Skin of body (tissue), 2 donors: ENCODE results near the gene BAK1. TPM values are rescaled to one million over a fixed set of nuclear protein-coding genes. Genes with fewer than 3 reads are reported as not detected.
A peak's percentile ranks its signal among the peaks of the same experiment; 100 is the strongest.

Experiments used
- DNase-seq: peaks from one replicate; lab custom pipeline; 2025; lab: John Stamatoyannopoulos, UW
- total RNA-seq: library from RNA; depleted of rRNA; stranded (reverse); fragments of >200 nt; gene quantifications from one replicate; pipeline ENCODE4 v1.2.3, GENCODE V29; 2014

Gene BAK1
- total RNA-seq = 7.0 TPM

DNA sequence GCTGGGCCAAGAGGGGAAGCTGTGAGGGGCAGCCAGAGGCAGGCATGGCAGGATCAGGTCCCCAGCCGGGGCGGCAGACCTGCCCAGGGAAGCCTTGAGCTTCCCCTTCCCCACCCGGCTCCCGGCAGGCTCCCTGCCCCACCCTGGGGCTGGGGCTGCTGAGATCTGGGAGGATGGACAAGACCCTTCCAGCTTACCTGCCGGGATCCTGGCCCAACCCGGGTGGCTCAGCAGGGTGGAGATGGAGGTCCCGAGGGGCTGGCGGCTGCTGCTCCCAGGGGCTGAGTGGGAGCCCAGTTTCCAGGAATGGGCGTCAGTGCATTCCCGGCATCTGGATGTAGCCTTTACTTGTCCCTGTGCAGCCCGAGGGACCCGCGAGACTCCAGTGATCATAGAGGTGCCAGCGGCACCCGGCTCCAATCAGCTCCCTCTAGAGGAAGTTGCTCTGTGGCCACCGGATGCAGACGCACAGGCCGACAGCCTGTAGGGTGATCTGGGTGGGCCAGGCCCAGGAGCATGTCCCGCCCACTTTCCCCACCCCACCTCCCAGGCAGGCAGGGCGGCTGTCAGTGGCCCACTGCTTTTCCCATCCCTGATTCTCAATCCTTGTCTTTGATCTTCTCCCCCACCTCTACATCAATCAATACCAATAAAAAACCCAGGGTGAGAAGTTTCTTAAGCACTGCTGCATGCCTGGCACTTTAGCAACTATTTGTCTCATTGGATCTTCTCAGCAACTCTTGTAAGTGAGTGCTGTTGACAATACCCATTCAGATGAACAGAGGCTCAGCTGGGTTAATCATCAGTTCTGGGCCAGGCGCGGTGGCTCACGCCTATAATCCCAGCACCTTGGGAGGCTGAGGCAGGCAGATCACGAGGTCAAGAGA lies at the start of gene BAK1:
Gene BAK1 (minus strand): TSS at position 449 of the 887 bp plus-strand sequence. CDS start 2,672 bp downstream, outside the sequence.
- DNase-seq = peak; percentile 75

DNA sequence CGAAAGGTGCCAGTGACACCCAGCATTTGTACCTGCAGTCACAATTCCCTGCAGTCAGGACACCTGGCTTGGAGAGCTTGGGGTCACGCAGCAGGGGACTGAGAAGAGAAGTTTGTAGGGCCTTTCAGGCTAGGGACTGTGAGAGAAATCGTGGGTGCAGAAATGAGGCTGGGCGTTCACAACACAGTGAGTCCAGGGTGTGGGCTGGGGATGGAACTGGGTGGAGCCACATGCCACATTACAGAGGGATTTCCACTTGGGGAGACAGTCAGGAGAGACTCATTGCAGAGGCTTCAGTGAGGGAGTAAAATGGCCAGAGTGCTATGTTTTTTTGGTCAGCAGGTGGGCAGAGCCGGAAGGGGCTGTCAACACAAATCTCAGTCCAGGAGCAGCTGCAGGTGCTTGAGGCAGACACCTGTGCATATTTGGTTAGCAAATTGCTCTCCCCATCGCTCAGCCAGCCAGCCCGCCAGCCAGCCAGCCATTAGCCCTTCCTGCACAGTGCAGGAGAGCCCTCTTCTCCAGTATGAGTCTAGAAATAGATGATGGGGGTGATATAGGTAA lies 48.4 kb upstream of the BAK1 start:
- no peak for DNase-seq

DNA sequence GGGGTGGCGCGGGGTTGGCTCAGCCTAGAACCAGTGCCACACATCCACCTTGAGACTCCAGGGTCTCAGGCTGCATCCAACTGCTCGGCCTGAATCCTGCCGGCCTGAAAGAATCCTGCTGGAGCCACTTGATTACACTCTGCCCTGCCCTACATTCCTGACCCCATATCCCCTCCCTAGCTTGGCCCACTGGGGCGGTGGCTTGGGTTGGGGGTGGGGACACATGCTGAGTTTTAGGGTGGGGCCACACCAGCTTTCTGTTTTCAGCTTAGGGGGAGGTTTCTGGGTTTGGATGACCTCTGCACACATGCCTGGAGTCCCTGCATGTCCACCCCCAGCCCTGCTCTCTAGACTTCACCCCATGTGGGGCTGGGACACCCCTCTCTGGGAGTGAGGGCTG lies 47.8 kb upstream of the BAK1 start:
- no peak for DNase-seq

DNA sequence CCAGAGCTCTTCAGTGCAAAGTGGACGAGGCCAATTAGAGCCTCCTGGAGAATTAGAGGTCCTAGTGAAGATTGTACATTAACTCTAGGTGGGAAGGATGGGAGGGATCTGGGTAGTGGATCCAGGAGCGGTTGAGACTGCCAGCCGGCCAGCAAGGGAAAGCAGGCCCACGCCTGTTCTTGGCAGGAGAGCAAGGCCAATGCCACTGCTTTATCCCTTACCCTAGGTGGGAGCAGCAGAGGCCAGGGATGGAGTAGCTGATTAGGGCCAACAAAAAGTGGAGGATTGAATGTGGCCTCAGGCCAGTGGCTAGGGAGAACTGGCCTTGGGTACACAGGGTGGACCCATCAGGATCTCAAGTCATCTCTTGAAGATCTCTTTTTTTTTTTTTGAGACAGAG lies 44.8 kb upstream of the BAK1 start:
- no peak for DNase-seq

DNA sequence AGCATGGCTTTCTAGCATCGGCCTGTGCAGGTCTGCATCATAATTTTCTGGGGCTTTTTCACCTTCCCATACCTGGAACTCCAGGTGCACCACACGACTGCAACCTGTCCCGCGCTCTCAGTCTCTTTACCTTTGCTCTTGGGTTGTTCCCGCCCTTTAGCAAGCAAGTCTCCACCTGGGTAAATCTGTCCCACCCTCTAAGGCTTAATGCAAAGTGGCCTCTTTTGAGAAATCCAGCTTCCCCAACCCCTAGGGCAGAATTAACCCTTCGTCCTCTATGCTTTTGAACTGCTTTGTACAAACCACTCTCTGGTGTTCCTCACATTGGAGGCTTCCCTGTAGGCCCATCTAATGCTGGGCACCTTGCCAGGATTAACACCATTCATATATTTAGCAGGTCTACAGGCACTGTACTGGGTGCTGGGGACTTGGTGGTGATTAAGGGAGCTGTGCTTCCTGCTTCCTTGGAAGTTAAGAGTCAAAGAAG lies 43.9 kb upstream of the BAK1 start:
- no peak for DNase-seq

DNA sequence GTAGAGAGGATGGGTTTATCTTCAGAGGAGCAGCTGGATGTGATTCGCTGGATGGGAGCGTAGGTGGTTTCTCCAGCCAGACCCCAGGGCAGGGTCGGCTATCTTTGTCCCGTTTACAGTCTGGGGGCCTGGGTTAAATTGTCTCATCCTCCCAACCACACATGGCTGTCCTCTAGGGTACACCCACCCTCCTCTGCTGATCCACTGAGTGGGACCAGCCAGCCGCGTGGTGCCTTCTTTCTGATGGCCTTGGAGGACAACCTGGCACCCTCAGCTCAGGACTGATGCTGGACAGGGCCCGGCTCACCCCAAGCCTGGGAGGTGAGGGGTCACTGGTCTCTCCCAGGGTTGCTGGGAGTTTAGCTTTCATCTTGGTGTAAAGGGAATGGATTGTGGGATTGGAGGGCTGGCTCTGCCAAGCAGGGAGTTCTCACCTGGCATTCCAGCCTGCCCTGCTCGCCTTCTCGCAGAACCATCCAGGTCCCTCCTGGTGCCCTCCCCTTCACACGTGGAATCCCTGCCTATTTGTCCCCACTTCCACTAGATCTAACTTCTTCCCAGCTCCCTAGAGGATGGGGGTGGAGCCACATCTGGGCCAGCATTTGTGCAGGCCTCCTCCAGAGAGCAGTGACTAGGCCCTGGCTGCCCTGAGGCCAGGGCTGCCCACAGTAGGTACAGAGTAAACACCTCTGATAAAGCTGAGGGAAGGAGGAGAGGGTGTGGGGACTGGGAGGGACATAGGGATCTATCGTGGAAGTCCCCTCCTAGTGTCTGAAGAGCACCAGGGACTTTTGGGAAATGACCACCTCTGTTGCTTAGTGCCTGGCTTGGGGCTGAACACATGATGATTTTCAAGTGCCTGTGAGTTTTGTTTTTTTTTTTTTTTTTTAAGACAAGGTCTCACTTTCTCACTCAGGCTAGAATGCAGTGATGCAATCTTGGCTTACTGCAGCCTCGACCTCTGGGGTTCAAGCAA lies 42.7 kb upstream of the BAK1 start:
- DNase-seq = no peak

DNA sequence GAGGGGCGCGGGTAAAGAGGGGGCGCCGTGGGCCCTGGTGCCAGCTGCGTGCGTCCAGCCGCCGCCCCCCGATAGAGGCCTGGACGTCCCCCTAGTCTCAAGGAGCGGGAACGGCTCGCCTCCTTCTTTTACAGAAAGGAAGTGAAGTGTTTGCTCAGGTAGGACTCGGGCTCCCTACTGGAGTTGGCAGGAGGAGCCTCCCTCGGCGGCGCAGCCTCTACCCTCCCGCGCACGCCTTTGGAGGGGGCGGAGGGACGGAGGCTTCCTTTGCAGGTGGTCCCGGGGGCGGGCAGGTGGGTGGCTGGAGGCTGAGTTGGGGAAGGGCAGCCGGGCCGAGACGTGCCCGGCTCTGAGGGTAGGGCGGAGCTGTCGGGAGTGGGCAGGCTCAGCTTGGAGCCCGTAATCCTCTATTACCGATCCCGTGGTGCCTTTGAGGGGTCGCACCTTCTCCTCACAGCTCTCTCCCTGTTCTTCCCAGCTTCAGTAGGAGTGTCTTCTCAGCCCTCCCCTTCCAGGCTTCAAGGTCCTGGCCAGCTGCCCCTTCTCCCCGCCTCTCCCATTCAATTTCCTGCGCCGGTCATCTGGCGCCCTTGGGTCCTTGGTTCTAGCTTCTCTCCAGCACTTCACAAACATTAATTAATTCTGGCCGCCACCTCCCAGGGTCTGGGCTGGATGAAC lies 41.8 kb upstream of the BAK1 start:
- DNase-seq = no peak

DNA sequence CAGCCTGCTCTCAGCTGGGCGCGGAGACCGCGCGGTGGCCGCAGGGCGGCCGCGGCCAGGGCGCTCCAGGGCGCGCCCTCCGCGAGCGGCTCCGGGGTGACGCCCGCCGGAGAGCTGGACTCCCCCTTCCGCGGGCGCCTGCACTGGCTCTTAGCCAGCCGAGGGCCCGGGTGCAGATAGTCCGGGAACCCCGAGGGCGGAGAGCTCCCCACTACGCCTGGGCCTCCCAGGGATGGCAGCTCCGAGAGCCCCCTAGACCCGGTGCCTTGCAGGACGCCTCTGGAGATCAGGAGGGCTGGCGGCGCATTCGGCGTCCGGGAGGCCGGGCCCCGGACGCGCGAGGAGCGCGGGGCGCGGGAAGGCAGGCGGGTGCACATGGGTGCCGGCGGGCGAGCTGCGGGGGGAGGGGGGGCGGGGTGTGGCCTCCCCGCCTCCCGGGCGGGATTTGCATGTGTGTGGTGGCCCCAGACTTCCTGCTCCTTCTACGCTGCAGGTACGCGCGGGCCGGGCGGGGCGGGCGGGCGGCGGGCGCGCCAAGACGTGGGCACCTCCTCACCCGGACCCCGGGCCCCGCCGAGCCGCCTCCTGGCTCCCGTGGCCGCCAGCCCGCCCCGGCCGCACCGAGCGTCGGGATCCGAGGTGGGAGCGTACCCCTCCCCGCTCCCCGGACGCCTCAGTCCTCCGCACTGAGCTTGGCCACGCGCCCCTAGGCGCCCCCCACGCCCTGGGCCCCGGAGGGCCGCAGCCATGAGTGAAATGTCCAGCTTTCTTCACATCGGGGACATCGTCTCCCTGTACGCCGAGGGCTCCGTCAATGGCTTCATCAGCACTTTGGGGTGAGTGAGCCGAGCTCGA lies 41.0 kb upstream of the BAK1 start, which contains the start of gene ITPR3:
Gene ITPR3 (plus strand): TSS at position 467 of the 855 bp plus-strand sequence. CDS start 281 bp downstream, at position 748.
- no peak for DNase-seq

DNA sequence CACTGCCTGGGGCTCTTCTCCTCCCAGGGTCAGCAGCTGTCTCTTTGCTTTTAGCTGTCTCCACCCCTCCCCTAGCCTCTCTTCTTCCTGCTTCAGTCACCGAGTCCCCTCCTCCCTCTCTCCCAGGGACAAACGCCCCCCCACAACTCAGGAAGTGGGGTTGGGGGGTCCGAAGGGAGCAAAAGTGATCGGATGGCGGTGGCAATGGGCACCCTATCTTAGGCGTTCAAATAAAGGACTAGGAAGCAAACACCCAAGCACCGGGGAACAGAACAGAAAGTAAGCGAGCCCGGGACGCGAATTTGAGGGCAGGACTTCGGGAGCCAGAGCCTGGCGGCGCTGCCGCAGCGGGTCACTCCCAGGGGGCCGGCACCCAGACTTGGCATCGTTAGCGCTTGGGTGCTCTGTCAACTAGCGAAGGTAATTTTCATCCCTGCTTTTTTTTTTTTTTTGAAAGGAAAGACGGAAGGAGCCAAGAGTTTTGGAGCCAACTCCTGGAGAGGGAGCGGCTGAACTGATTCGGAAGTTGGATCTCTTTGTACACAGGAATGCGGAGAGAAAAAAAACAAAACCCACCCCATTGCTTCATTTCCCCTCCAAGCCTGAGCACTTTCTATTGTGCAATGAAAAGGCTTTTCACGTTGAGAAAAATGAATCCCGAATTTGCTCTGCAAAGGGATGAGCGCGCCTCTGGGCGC lies 40.2 kb upstream of the BAK1 start:
- DNase-seq = peak; percentile 76

DNA sequence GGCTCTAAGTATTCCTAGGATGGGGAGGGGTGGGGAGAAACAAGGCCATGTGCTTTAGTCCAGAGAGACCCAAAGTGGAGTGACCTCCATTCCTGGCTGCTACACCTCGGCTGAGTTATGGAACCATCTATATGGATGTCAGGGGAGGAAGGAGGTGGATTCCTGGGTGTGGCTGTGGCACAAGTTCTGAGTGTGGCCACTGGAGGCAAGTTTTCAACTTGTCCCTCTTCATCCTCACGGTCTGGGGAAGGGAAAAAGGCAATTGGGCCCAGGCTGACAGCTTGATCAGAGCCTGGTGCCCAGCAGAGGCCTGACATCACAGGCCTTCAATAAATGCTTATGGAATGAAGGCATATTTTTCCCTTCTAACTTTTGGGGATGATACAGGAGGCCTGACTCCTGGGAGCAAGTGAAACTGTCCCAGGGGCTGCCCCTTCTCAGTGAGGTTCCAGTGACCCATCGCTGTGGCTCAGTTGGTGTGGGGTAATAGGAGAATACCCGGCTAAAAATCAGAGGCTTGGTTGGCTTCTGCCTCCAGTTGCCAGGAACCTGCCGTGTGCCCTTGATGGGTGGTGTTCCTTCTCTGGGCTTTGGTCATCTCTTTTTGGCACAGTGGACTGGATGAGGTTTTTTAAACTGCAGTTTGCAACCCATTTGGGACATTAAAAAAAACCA lies 39.2 kb upstream of the BAK1 start:
- DNase-seq = no peak

DNA sequence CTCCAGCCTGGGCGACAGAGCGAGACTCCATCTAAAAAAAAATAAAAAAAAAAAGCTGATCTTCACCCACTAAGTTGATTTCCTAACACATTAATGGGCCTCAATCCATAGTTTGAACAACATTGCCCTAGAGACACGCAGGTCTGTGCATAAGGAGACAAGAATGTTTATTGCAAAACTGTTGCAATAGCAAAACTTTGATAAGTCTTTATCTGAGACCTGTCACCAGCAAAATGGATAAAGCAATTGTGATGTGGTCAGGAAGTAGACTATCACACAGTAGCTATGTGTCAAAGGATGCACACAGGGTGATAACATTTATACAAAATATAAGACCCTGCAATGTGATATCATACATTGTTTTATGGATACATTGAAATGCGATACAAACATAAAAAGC lies 36.8 kb upstream of the BAK1 start:
- DNase-seq = no peak

DNA sequence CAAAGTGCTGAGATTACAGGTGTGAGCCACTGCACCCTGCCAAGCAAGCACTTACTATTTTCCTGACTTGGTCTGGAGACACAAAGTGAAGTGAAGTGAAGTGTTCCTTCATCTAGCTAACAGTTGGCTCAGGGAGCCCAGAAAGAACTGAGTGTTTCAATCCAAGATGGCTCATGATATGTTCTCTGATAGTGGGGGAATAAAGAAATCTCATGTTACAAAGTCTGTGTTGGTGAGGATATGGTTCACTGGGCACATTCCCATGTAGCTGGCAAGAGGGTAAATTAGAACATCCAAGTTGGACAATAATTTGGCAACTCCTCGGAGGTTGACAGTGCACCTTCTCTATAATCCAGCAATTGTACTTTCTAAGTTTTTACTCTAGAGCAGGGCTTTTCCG lies 36.0 kb upstream of the BAK1 start:
- DNase-seq = no peak

DNA sequence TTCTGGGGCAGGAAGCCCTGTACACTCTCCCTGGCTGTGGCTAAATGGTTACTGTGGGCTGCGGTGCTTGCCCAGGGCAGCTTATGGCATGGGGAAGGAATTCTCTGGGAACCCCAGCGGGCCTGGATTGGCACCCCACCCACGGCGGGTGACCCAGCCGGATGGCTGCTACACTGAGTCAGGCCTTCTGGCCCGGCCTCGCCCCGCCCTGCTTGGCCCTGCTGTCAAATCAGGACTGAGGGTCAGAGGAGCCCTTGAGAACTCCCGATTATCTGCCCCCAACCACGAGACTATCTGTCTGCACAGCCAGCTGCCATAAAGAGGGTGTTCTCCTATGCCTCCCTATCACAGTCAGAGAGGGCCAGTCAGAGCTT lies 33.7 kb upstream of the BAK1 start:
- DNase-seq = no peak

DNA sequence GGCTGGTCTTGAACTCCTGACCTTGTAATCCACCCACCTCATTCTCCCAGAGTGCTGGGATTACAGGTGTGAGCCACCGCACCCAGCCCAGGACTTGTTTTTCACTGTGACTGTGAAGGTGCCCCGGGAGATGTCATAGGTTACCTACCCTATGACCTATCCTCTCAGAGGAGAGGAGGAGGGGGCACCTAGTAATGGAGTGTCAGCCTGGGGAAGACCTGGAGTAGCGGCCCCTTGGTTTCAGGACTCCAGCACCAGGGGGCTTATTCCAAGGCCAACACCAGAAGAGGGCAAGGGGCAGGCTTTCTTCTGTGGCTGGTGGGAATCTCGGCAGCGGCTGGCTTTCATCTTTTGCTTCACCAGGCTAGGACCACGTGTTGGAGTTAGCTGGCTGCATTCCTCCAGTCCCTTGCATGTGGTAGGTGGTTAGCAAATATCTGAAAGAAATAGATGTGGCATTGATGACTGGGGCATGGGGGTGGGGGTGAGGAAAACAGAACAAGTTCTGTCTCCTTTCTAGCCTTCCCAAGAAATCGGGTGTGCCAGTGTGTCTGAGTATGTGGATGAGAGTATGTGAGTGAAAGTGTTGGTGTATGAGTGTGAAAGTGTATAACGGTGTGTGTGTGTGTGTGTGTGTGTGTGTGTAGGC lies 33.2 kb upstream of the BAK1 start:
- DNase-seq = no peak

DNA sequence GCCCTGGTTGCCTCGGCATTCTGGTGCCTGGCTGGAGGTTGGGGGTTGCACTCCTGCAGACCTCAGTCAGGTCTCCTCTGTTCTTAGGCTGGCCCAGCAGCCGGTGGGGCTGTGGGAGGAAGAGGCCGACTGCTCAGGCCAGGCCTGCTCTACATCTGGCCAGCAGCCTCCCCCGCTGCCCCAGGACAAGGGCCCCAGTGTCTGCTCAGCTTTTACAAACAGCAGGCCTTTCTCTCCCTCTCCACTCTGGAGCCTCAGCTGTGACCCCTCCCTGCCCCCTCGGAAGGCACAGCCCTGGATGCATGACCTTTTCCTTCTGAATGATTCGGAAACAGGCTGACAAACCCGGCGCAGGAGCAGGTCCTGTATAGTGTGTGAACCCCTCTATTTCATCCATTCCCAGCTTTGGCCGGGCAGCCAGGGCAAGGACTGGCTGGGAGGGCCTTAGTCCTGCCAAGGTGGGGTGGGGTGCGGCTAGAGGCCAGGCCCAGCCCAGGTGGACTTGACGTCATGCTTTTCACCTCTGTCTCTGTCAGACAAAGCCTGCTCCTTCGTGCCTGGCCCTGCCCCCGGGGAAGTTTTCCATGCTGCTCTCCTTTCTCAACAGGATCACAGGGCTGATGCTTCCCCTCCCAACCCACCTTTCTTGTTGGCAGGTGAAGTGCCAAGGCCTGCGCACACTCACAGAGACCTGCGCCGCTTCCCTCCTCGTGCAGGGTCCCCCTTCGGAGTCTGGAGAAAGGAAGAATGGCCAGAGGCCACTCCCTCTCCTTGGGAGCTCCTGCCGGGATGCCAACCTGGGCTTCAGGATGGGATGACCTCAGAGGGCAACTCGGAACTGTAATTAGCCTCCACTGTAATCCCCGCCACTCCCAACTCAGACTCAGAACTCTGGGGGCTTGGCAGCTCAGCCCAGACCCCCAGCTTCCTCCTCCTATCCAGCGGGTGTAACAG lies 31.0 kb upstream of the BAK1 start:
- no peak for DNase-seq

DNA sequence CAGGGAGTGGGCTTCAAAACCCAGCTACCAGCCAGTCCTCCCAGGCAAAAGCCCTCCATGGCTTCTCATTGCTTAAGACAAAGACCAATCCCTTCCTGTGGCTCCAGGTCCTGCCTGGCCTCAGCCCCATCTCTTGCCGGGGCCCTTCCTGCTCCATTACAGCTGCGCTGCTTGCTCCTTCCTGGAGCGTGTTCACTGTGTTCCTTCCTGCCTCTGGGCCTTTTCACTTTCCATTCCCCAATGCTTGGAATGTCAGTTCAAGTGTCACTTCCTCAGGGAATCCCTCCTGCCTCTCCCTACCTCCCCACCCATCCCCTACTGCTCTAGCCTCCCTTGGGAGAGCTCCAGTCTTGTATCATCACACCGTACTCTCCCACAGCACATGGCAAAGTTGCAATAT lies 30.0 kb upstream of the BAK1 start:
- DNase-seq = no peak

DNA sequence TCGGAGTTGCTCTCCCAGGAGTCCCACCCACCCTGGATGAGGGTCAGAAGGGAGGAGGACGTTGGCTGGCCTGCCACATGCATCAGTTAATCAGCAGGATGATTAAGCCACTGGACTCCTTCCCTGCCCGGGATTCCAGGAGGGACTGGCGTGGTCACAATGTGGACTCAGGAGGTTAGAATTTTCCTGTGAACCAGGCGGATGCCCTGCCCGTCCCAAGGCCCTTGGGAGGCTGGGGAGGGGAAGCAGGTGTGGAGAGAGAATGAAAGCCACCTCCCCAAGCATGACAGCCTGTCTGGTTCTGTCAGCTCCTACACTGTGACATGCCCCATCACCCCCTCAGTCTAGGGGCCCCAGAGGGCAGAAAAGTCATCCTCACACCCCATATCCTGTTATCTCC lies 29.5 kb upstream of the BAK1 start:
- no peak for DNase-seq
